Stimulated activated CD8-positive, alpha-beta memory T cell treated with anti-CD3 and anti-CD28 coated beads, Interleukin-4, amount 100 ng/mL, for 4 hours (primary cell): ENCODE measurements around the gene AAMP.
A peak's percentile ranks its signal among the peaks of the same experiment; 100 is the strongest.

Experiments used
- DNase-seq, 2 donors: peaks; one replicate each; pipeline ENCODE4 v3.0.0-alpha.2; 2020; ENCODE audit warnings: low read depth in 2 of 2, low spot score in 1 of 2

The AAMP gene

DNA sequence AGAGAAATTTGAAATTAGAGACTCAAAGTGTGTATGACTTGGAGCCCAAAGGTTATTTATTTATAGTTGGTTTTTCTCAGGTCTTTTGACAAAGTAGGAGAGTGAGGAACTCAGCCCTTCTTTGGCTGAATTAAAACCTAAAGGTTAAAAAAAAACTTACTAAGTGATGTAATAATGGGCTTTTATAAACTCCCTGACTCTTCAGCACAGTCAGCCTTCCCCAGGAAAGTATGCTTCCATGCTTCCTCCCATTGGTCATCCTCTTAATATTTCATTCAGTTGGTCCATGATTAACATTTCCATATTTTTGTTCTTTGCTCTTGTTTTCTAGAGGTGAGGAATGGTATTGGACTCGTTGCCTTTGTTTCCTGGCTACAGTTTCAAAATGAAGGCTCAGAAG is 45.8 kb downstream of the AAMP start:
- DNase-seq, result no peak

GRCh38 chr2:218223046-218223445 is 46.9 kb downstream of the AAMP start:
- no peak for DNase-seq

- no peak for DNase-seq
Measured at GRCh38 chr2:218221000-218221399, 48.9 kb downstream of the AAMP start.

GRCh38 chr2:218219934-218220333 is 50.0 kb downstream of the AAMP start:
- DNase-seq, result no peak

GRCh38 chr2:218218268-218219185 is 51.4 kb downstream of the AAMP start:
- no peak for DNase-seq

- peak; percentile 56 to 67 for DNase-seq
Measured at GRCh38 chr2:218217360-218218267, 52.3 kb downstream of the AAMP start.

- peak; percentile 85 to 90 for DNase-seq
Measured at GRCh38 chr2:218216674-218217359, 53.1 kb downstream of the AAMP start, which contains the start of gene ARPC2. Gene ARPC2, plus strand, starts transcription at chr2:218217189. Its CDS starts 282 bp downstream, at chr2:218217471.

DNA sequence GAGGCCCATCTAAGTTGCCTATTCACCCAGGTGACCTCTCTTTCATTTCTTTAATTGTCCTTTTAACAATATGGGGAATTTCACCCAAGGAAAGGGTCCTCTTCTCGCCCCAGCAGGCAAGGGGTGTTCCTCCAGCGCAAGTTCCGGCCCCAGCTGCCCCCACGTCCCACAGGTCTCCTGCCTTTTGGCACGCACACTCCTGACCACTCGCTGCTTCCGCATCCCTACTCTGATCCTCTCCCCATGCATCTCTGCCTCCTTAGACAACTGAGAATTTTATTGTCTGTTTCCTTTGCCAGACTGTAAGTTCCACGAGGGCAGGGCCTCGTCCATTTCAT is 53.6 kb downstream of the AAMP start:
- DNase-seq, result no peak
